HepG2 (cell line): ENCODE results near the gene TAS1R3. TPM values are rescaled to one million over a fixed set of nuclear protein-coding genes. Genes with fewer than 3 reads are reported as not detected.

Experiments used
- ATAC-seq: fragments of 200-7000 bp; cut with Tn5 transposase; 3 replicates; pipeline ENCODE4 v1.9.1; 2020; ENCODE audit warnings: mild to moderate bottlenecking, moderate library complexity
- BruUV-seq: library from RNA; stranded (reverse); fragments of 400-500 nt; replicated peaks from 2 replicates; lab custom pipeline; 2021; lab: Mats Ljungman, UMichigan
- CTCF ChIA-PET: fragments of 300-600 bp; formaldehyde crosslinking; extraction: SDS; loops from one replicate; lab custom pipeline; 2021; ENCODE audit warnings: low total read pairs, inconsistent platforms, low intra/inter-chr PET ratio; lab: Yijun Ruan, JAX
- POLR2A ChIA-PET: fragments of 350-600 bp; sonication (Branson Sonifier 250); formaldehyde crosslinking; loops from one replicate; lab custom pipeline; 2020; ENCODE audit warnings: antibody characterized with exemption, inconsistent platforms; lab: Yijun Ruan, JAX
- DNase-seq: peaks from one replicate; pipeline ENCODE4 v3.0.0-alpha.2; 2015; ENCODE audit warnings: low spot score
- FAIRE-seq: peaks from 3 replicates; lab custom pipeline; 2011; peaks lifted over from hg19 to GRCh38; lab: Jason Lieb, UNC
- H2AFZ ChIP-seq: one replicate; pipeline ENCODE4 v1.6.1; 2011; ENCODE audit warnings: low read length, inconsistent platforms
- H3K27ac ChIP-seq: fragments of 300-600 bp; 3 replicates; pipeline ENCODE4 v1.8.0; 2011; ENCODE audit warnings: mixed run types, mild to moderate bottlenecking, mixed read lengths, low read length, inconsistent platforms; ENCODE audit not compliant: insufficient read depth; ENCODE audit errors: extremely low read length
- H3K27me3 ChIP-seq, 2 experiments: fragments of 200-600 bp in 1 of 2; 2 replicates in 1 of 2; 3 replicates in 1 of 2; pipeline versions ENCODE4 v1.6.0 to v1.8.0; 2011; ENCODE audit warnings: low read length in 2 of 2, mild to moderate bottlenecking in 2 of 2, moderate library complexity in 2 of 2, inconsistent platforms in 1 of 2; ENCODE audit not compliant: insufficient read depth in 2 of 2, control insufficient read depth in 1 of 2
- H3K36me3 ChIP-seq, 2 experiments: fragments of 200-600 bp in 1 of 2; replicated peaks in 1 of 2; 2 replicates in 1 of 2; 3 replicates in 1 of 2; pipeline versions ENCODE4 v1.5.1 to v1.8.0; 2011; ENCODE audit warnings: low read length in 2 of 2, inconsistent platforms in 1 of 2; ENCODE audit not compliant: insufficient read depth in 2 of 2, control insufficient read depth in 1 of 2
- H3K4me1 ChIP-seq: 2 replicates; pipeline ENCODE4 v1.5.1; 2012; ENCODE audit warnings: low read length, inconsistent platforms; ENCODE audit not compliant: insufficient read depth
- H3K4me2 ChIP-seq: 2 replicates; pipeline ENCODE4 v1.6.0; 2011; ENCODE audit warnings: low read depth, low read length, inconsistent platforms
- H3K4me3 ChIP-seq, 3 experiments: fragments of 200-600 bp in 1 of 3; sonication (generic), shearing (Covaris generic) in 1 of 3; replicated peaks in 1 of 3; 2 replicates each; pipeline ENCODE4 v1.5.1; 2011 to 2016; ENCODE audit warnings: low read length in 3 of 3, inconsistent platforms in 2 of 3, low read depth in 2 of 3, mild to moderate bottlenecking in 2 of 3, control low read depth in 1 of 3, mixed read lengths in 1 of 3; ENCODE audit not compliant: insufficient read depth in 1 of 3
- H3K79me2 ChIP-seq: one replicate; pipeline ENCODE4 v1.6.1; 2011; ENCODE audit warnings: low read length, inconsistent platforms; ENCODE audit not compliant: insufficient read depth
- H3K9ac ChIP-seq: 2 replicates; pipeline ENCODE4 v1.6.0; 2011; ENCODE audit warnings: mild to moderate bottlenecking, low read depth, low read length, inconsistent platforms; ENCODE audit not compliant: insufficient read depth
- H3K9me3 ChIP-seq: 2 replicates; pipeline ENCODE4 v1.5.1; 2012; ENCODE audit warnings: mild to moderate bottlenecking, low read length
- H4K20me1 ChIP-seq: 2 replicates; pipeline ENCODE4 v1.6.0; 2011; ENCODE audit warnings: inconsistent platforms, mild to moderate bottlenecking, low read length, moderate library complexity; ENCODE audit not compliant: insufficient read depth
- ARNT ChIP-seq: fragments of 450-650 bp; IDR thresholded peaks from 2 replicates; pipeline ENCODE4 v1.6.1; 2017
- ASH2L ChIP-seq: fragments of 300-600, 200-600 bp; sonication (generic); IDR thresholded peaks from 2 replicates; pipeline ENCODE4 v1.7.0; 2017; ENCODE audit warnings: low read depth, mild to moderate bottlenecking, moderate library complexity, mixed read lengths, low read length; ENCODE audit not compliant: insufficient read length
- ATF1 ChIP-seq: IDR thresholded peaks from 2 replicates; pipeline ENCODE4 v1.6.1; 2016; ENCODE audit warnings: mild to moderate bottlenecking, control low read depth
- CENPBD1 ChIP-seq: sonication (generic); formaldehyde crosslinking; IDR thresholded peaks from 2 replicates; pipeline ENCODE4 v1.8.0; 2022; ENCODE audit warnings: missing genetic modification reagents, low read depth, mild to moderate bottlenecking, borderline replicate concordance
- ETV6 ChIP-seq: sonication (generic); formaldehyde crosslinking; conservative IDR thresholded peaks from 2 replicates; pipeline ENCODE4 v1.4.0; 2020; ENCODE audit warnings: missing genetic modification reagents
- HNF4G ChIP-seq, 2 experiments: sonication (generic) in 1 of 2; formaldehyde crosslinking in 1 of 2; IDR thresholded peaks; 2 replicates each; pipeline versions ENCODE4 v1.4.0 to v1.6.1; 2011 to 2020; ENCODE audit warnings: borderline replicate concordance in 2 of 2, low read depth in 2 of 2, mild to moderate bottlenecking in 2 of 2, low read length in 1 of 2, missing genetic modification reagents in 1 of 2, moderate library complexity in 1 of 2
- KMT2A ChIP-seq: sonication (generic); formaldehyde crosslinking; IDR thresholded peaks from 2 replicates; pipeline ENCODE4 v1.4.0; 2020; ENCODE audit warnings: missing genetic modification reagents
- MEIS2 ChIP-seq: sonication (generic); formaldehyde crosslinking; IDR thresholded peaks from 2 replicates; pipeline ENCODE4 v1.9.0; 2021; ENCODE audit warnings: mild to moderate bottlenecking, missing genetic modification reagents
- MYNN ChIP-seq: sonication (generic); formaldehyde crosslinking; IDR thresholded peaks from 2 replicates; pipeline ENCODE4 v1.4.0; 2020; ENCODE audit warnings: mild to moderate bottlenecking, low read depth, missing genetic modification reagents
- PLRG1 ChIP-seq: fragments of 450-650 bp; conservative IDR thresholded peaks from 2 replicates; pipeline ENCODE4 v1.6.1; 2016
- PTBP1 ChIP-seq: fragments of 200-400 bp; formaldehyde crosslinking; IDR thresholded peaks from 2 replicates; pipeline ENCODE4 v1.6.1; 2018; ENCODE audit warnings: low read length, low read depth; ENCODE audit not compliant: poor library complexity, severe bottlenecking
- TBX3 ChIP-seq: fragments of 450-650 bp; IDR thresholded peaks from 2 replicates; pipeline ENCODE4 v1.6.1; 2017; ENCODE audit warnings: antibody characterized with exemption, mild to moderate bottlenecking, inconsistent platforms, borderline replicate concordance
- ZNF275 ChIP-seq: sonication (generic); formaldehyde crosslinking; IDR thresholded peaks from 2 replicates; pipeline ENCODE4 v1.8.0; 2022; ENCODE audit warnings: missing genetic modification reagents, mild to moderate bottlenecking, inconsistent platforms, borderline replicate concordance
- ZNF282 ChIP-seq: fragments of 450-650 bp; IDR thresholded peaks from 2 replicates; pipeline ENCODE4 v1.6.1; 2018; ENCODE audit not compliant: partially characterized antibody
- ZNF430 ChIP-seq: sonication (generic); formaldehyde crosslinking; IDR thresholded peaks from 2 replicates; pipeline ENCODE4 v1.9.0; 2021; ENCODE audit warnings: mild to moderate bottlenecking, missing genetic modification reagents
- ZNF598 ChIP-seq: sonication (generic); formaldehyde crosslinking; IDR thresholded peaks from 2 replicates; pipeline ENCODE4 v1.5.1; 2020; ENCODE audit warnings: mild to moderate bottlenecking, missing genetic modification reagents, borderline replicate concordance
- ZNF607 ChIP-seq: sonication (generic); formaldehyde crosslinking; IDR thresholded peaks from 2 replicates; pipeline ENCODE4 v1.5.1; 2020; ENCODE audit warnings: missing genetic modification reagents, mild to moderate bottlenecking, borderline replicate concordance
- ZNF652 ChIP-seq: IDR thresholded peaks from 2 replicates; pipeline ENCODE4 v1.6.1; 2016; ENCODE audit warnings: low read depth, borderline replicate concordance
- ZNF777 ChIP-seq: sonication (generic); formaldehyde crosslinking; IDR thresholded peaks from 2 replicates; pipeline ENCODE4 v1.4.0; 2020; ENCODE audit warnings: missing genetic modification reagents
- WGBS: methylation state at CpG from one replicate; pipeline ENCODE4 v1.1.6; 2017; ENCODE audit warnings: low lambda C conversion rate; 5-methylcytosine and 5-hydroxymethylcytosine counted together
- in situ Hi-C: cut with HindIII; loops from 2 replicates; pipeline ENCODE4 v1.10.0; 2017; ENCODE audit warnings: low pct_unique_long_range_greater_than_20kb; ENCODE audit not compliant: extremely low pct_ligation_motif_present
- intact Hi-C: fragments of 100-400 bp; cut with micrococcal nuclease; formaldehyde crosslinking; loops from one replicate; pipeline ENCODE4 v1.10.0; 2022; ENCODE audit not compliant: unreplicated experiment
- polyA plus RNA-seq, 8 experiments: library from polyadenylated mRNA; depleted of rRNA in 3 of 8; stranded (reverse) in 7 of 8; unstranded in 1 of 8; fragments of >200 nt; fragmentation: Illumina TruSeq in 4 of 8; extraction: Trizol in 4 of 8; gene quantifications; 2 replicates each; pipeline versions ENCODE4 v1.2.1 to v1.2.3, GENCODE V29; 2011 to 2016; ENCODE audit warnings: low read depth in 4 of 8, missing spikeins in 1 of 8, mixed read lengths in 1 of 8; ENCODE audit not compliant: insufficient read depth in 1 of 8
- total RNA-seq, 5 experiments: library from RNA; depleted of rRNA; stranded (reverse); fragments of >200 nt; fragmentation: Illumina TruSeq; extraction: Trizol; gene quantifications; 2 replicates each; pipeline ENCODE4 v1.2.3, GENCODE V29; 2016; ENCODE audit warnings: low read depth in 1 of 5

Gene TAS1R3
- total and polyA plus RNA-seq, 2 of the 13 experiments (the other 11 are each of a cell fraction or from before 2014, with no cell fraction given) = 0.13 to 0.15 TPM

GRCh38 chr1:1366699-1367066, 35.6 kb downstream of the TAS1R3 start:
- in situ Hi-C loops = no loop called here
- TF ChIP-seq ZNF430 = no peak
- TF ChIP-seq ZNF607 (CRISPR knock-in tag) = no peak
- TF ChIP-seq KMT2A (CRISPR knock-in tag) = no peak
- no peak for TF ChIP-seq PLRG1
- no peak for TF ChIP-seq ASH2L
- TF ChIP-seq MYNN (CRISPR knock-in tag) = no peak
- no peak for TF ChIP-seq ZNF652 (CRISPR knock-in tag)
- no peak for TF ChIP-seq MEIS2 (CRISPR knock-in tag)
- TF ChIP-seq CENPBD1 (CRISPR knock-in tag) = no peak
- TF ChIP-seq ARNT = no peak
- no peak for TF ChIP-seq ZNF777 (CRISPR knock-in tag)
- no peak for TF ChIP-seq HNF4G (IDR thresholded peaks at IDR 0.05; ENCODE audit: borderline replicate concordance, low read depth, low read length)
- TF ChIP-seq HNF4G (CRISPR knock-in tag; IDR thresholded peaks at IDR 0.05; ENCODE audit: borderline replicate concordance, low read depth) = no peak
- no peak for TF ChIP-seq TBX3
- no peak for TF ChIP-seq ETV6
- no peak for TF ChIP-seq PTBP1
- TF ChIP-seq ZNF598 (CRISPR knock-in tag) = no peak
- TF ChIP-seq ATF1 (CRISPR knock-in tag) = no peak
- no peak for TF ChIP-seq ZNF282
- TF ChIP-seq ZNF275 (CRISPR knock-in tag) = no peak
- peaks cover 12% of the 10 kb centered on the region for H3K4me1 ChIP-seq
- 50% methylated on average over 2 of the region's 3 CpGs for WGBS
- H4K20me1 ChIP-seq = no peaks in the 10 kb centered on the region
- intact Hi-C loops = no loop called here
- no peaks in the 10 kb centered on the region for H3K27me3 ChIP-seq
- H3K4me3 ChIP-seq = no peak overlapping the region
- H3K36me3 ChIP-seq = peaks cover 0 to 1% of the 10 kb centered on the region in 2 experiments; a peak in 1 of 5 replicates
- H3K9me3 ChIP-seq = no peaks in the 10 kb centered on the region
- ChIA-PET CTCF (no interaction called here), POLR2A (no interaction called here)
- ATAC-seq (no peak), DNase-seq (no peak), FAIRE-seq (no peak)
- H3K9ac ChIP-seq = no peak overlapping the region
- no peak overlapping the region for H2AFZ ChIP-seq
- H3K27ac ChIP-seq = no peak overlapping the region
- no peak overlapping the region for H3K4me2 ChIP-seq
- BruUV-seq = no TSS peak
- H3K79me2 ChIP-seq = no peaks in the 10 kb centered on the region
